HG02840 (cell line): ENCODE results near the gene PNO1.
"Not testable (repeated sequence)": the region's sequence is repeated elsewhere in the genome, so short reads cannot be mapped to it uniquely, and the experiment has no call there.

ENCODE experiments used
- ATAC-seq: cut with Tn5 transposase; IDR thresholded peaks from one replicate; pipeline ENCODE4 v1.9.1; 2021; ENCODE audit warnings: mild to moderate bottlenecking, moderate library complexity, moderate number of reproducible peaks; ENCODE audit not compliant: unreplicated experiment, low FRiP score

Gene PNO1

DNA sequence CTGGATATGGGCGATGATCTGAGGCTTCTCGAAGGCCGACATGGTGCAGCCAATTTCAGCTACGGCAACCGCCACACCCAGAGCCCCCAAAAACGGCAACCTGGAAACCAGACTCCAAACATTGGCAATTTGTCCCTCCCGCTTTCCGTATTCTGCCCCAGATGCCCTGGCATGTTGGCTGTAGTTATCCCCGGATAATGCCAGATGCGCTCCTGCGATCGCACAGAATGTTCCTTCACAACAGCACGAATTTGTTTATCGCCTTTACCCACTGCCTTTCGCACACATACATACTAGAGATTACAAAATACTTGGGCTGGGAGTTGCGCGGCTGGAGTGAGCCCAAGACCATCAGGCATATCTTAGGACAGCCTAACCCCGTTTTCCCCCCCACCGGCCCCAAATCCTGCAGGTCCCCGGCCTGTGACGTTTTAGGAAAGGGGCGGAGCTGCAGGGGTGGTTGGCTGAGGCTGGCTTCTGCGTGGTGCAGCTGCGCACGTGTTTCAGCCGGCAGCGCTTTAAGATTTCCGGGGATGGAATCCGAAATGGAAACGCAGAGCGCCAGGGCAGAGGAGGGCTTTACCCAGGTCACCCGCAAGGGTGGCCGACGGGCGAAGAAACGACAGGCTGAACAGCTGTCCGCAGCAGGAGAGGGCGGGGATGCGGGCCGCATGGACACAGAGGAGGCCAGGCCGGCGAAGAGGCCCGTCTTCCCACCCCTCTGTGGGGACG, at the start of gene PNO1:
Gene PNO1, plus strand, starts transcription at position 487 of the 732 bp plus-strand sequence. Its CDS starts 47 bp downstream, at position 534.
- peak; percentile 93 for ATAC-seq

DNA sequence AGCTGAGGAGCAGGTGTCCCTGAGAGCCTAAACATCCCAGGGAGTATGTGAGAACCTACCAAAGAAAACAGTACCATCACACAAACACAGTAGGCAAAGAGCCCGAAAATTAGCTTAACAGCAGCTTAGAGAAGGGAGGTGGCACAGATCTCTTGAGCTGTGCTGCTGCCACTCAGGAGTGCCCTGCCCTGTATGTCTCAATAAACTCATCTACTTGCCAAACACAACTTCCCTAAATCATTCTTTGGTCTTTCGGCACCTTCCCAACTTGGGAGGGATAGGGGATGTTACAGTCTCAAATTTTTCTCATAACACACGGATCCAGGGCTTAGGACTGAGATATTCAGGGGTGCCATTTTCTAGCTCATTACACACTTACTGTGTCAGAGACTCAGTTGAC, 49.6 kb upstream of the PNO1 start:
- ATAC-seq: no peak

DNA sequence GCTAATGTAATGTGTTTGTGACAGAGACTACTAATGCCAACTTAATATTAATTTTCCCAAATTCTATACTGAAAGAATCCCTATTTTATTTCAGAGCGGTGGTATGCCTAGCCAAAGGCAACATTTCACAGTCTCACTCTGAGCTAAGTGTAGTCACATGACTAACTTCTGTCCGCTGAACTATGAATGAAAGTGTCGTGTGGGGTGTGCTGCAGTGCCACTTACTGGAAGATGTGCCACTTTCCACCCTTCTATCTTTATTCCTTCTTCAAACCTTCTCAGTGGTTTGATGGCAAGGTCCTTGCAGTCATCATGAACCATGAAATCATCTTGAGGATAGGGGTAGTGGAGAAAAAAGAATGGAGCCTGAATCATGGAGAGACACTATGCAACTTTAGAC, 47.6 kb upstream of the PNO1 start:
- peak; percentile 60 for ATAC-seq

DNA sequence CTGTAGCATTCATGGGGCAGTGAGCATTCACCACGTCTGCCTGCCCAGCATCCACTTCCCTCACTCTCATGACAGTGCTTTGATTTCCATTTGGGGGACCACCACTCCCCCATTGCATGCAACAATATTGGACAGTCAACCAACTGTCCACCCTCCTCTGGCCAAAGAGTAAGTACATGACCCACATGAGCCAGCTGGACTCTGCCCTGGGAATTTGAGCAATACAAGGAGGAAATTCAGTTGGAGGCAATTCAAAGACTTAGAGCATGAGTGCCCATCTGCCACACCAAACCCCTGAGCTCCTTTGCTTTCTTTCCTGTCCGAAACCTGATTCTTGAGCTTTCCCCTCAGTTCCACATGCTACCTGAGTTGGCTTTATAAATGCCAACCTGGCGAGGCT, 41.7 kb upstream of the PNO1 start:
- no peak for ATAC-seq

DNA sequence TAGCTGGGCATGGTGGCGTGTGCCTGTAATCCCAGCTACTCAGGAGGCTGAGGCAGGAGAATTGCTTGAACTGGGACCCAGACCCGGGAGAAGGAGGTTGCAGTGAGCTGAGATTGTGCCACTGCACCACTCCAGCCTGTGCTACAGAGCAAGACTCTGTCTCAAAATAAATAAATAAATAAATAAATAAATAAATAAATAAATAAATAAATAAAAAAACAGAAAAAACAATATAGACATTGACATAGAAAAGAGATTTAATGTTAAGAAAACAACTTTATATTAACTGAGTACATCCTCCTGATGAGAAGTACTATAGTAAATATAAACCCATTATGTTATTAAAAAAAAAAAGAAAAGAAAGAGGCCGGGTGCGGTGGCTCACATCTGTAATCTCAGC, 39.8 kb upstream of the PNO1 start:
- not testable (repeated sequence) for ATAC-seq

DNA sequence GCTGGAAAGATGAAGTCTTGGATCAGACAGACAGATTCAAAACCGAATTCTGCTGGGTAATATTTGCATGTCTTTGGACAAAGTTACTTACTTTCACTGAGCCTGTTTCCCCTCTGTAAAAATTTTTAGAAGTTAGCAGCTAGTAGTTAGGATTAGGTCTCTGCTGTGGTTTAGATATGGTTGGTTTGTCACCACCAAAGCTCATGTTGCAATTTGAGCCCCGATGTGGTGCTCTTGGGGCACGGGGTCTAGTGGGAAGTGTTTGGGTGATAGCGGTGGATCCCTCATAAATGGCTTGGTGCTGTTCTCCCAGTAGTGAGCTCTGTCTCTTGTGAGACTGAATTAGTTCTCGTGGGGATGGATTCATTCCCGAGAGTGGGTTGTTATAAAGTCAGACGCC, 38.9 kb upstream of the PNO1 start:
- no peak for ATAC-seq

DNA sequence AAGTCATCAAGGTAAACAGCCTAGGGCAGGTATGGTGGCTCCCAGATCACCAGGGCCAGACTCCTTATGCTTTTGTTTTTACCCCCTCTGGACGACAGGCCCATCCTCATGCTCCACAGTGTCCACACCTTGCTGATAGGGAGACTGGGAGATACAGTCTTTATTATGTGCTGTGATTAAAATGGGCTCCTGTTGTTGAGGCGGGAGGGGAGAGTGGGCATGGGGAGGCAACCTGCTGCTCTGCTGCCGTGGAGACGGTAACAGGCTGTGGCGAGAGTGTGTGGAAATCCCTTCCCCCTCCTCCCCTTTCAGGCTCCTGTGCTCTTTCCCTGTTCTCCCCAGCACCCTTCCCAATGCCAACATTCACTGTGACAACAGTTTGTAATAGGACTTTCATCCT, 38.2 kb upstream of the PNO1 start:
- no peak for ATAC-seq

DNA sequence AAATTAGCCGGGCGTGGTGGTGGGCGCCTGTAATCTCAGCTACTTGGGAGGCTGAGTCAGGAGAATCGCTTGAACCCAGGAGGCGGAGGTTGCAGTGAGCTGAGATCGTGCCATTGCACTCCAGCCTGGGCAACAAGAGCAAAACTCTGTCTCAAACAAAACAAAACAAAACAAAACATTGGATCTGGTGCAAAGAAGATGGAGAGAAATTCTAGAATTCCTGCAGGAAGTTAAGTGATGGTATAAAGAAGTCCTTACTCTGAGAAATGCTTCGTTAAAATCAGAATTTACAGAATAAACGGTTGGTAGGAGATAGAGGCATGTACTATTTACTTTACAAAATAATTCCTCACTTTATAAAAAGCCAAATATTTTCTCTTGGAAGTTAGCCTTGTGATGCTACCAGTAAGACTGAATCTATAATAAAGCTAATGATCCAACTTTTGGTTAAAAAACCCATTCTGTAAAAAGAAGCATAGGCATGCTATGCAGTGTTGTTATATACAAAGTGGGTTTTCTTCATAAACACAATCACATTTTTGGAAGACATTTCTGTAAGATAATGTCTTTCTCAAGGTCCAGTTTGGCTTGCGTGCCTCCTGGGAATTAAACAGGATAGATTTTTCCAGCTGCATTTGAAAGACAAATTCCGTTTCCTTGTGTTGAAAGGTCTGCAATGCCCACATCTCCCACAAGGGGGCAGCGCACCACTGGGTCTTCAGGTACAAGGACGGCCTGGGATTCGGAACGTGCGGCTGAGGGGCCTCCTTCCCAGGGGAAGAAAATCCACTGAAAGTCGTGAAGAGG, 35.6 kb upstream of the PNO1 start:
- no peak for ATAC-seq

DNA sequence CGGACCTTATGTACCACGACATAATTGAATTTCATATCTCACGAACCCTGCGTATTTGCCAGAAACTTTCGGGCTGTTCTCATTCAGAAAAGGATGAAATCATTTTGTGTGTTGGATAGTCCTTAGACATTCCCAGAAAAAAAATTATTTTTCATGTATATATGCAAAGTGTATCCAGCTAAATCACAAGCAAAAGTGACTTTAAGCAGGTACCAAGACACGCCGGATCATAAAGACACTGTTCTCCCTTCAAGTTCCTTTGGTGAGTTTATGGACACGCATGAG, 35.1 kb upstream of the PNO1 start:
- ATAC-seq: no peak

DNA sequence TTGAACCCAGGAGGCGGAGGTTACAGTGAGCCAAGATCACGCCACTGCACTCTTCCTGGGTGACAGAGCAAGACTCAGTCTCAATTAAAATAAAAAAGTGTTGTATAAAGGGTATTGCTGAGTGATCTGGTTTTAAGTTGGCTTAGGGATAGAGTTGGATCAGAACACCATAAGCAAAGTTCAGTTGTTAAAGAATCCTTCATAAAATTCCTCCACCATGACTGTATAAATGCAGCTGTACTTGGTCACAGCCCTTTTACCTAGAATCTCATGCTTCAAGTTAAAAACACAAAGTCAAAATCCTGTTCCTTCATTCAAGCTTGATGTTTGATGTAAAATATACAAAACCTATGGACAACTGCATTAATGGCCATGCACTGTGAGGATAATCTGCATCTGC, 33.4 kb upstream of the PNO1 start:
- ATAC-seq: no peak

DNA sequence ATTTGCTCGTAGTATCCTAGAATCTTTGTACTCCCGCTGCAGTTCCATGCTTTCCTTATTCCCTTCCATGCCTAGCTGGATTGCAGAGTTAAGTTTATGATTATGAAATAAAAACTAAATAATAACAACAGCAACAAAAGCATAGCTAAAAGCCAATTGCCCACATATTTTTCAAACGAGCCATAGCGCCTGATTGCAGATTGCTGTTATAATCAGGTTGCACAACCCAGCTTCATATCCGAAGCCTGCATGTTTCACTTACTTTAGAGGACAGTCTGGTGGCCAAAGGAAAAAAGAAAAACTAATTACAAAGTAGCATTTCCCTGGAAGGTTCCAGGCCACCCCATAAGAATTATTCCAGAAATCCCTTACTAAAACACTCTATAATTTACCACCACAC, 31.9 kb upstream of the PNO1 start:
- no peak for ATAC-seq

DNA sequence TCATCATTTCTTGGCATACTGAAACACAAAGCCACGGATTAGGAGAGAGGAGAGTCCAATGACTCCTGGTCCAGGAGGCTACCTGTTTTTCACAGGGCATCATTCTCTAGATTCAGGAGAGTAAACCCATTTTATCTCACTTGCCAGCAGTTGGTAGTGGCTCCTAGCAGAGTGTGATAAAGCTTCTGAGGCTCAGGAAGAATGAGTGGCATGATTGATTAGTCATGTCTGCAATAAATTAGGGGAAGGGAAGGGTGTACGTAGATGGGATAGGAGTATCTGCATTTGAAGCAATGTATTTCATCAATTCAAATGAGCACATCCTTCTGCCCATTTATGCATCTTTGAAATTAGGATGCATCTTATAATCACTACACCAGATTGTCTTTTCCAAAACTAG, 31.1 kb upstream of the PNO1 start:
- no peak for ATAC-seq

DNA sequence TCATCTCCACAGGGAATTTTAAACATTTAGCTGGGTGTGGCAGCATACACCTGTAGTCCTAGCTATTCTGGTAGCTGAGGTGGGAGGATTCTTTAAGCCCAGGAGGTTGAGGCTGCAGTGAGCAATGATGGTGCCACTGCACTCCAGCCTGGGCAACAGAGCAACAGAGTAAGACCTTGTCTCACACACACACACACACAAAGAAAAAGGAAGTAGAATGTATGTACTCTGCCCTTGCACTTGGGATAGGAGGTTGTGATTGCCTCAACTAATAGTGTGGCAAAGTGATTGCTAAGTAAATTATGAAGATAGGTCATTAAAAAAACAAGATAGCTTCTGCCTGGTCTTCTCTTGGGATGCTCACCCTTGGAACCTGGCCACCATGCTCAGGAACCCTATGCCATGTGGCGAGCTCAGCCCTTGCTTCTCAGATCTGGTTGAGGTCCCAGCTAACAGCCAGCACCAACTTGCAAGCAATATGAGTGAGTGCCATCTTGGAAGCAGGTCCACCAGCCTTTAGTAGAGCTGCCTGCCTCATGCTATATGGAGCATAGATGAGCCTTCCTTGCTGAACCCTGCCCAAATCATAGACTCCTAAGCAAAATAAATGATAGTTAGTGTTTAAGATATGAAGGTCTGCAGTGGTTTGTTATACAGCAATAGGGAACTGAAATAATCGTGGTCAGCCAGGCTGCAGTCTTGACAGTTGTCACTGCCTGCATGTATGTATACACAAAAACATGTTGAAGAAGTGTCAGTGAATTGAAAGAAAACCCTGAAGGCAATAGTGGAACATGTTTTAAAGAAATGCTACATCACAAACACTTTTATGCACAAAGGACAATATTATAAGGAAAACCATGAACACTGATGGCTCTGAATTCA, 30.1 kb upstream of the PNO1 start:
- ATAC-seq: no peak

DNA sequence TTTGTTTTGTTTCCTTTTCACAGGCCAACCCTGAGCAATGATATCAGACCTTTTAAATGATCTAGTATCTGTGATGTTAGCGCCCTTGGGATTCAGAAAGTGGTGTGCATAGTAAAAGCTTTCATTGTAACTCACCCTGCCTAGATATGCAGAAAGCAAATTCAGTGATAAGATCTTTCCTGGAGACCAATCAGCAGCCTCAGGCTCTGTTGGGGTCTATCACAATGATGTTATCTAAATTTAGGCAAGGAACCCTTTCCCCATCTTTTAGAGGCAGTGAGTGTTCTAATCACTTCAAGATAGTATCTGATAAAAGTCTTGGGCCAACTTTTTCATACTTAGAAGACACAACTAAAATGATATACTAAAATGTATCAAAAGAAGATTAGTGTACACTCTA, 23.6 kb upstream of the PNO1 start:
- ATAC-seq: no peak

DNA sequence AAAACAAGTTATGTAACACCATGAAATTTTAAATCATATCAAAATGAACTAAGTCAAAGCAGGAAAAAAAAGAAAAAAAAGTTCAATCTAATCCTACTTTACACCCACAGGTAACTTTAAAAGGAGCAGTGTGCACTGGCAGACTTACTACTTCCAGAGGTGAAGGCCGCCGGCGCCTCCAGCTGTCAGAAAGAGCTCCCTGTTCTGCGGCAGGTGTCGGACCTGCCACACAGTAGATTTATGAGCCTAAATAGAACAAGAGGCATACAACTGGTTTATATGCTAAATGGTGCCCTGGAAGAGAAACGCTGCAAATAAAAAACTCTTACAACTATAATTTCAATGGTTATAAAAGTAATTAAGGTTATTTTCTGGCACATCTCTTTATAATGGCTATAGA, 23.1 kb upstream of the PNO1 start:
- no peak for ATAC-seq

DNA sequence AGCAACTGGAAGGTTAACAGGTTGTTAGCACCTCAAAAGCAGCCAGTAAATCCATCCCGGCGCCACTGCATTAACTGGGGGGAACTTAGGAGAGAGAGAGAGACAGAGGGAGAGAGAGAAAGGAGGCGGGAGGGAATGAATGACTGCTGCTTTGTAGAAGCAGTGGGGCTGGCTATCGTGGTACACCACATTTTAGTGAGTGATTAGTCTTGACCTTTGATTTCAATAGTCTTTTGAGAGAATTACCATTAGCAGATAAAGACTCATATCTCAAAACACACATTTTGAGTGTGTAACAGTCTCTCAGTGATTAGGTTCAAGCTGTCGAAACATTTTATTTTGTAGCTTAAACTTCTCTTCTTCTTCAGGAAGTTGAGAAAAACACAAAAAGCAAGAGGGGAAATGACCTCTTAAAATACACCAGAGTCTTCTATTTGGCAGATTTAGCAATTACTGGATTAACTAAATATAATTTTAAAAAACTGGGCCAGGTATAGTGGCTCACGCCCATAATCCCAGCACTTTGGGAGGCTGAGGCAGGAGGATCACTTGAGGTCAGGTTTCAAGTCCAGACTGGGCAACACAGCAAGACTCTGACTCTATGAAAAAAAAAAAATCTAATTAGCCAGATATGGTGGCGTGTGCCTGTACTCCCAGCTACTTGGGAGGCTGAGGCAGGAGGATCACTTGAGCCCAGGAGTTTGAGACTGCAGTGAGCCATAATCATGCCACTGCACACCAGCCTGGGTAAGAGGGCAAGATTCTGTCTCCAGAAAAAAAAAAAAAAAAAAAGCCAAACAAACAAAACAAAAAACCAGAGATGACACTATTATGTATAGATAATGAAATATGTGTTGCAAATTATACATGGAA, 22.0 kb upstream of the PNO1 start:
- ATAC-seq: no peak

DNA sequence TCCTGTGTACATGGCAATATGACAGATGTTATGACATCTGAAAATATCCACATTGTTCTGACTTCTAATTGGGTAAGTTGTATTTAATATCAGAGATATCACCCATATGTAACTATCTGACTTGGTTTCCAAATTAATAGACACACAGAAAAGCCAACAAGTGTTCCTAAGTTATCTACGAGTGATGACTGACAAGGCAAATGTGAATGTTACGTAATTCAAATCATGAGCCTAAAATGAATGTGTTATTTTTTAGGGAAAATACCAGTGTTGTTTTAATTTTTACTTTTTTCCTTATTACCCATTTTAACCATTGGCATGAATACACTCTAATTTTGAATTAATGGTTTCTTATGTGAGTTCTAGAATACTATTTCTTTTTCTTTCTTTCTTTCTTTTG, 15.8 kb upstream of the PNO1 start:
- no peak for ATAC-seq

DNA sequence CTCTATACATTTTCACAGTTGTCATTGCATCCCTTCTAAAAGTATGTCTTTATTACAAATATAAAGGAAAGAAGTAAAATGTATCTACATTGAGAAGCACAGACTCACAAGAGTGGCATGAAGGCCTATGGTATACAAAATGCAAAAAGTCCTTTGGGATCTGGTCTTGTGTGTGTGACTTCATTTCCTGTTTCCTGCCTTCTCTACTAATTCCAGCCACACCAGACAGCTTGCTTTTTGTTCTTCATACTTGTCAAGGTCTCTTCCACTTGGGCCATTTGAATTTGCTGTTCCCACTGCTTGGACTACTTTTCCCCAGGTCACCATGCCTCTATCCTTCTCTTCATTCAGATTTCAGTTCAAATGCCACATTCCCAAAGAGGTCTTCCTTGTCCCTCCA, 6.7 kb upstream of the PNO1 start:
- no peak for ATAC-seq

DNA sequence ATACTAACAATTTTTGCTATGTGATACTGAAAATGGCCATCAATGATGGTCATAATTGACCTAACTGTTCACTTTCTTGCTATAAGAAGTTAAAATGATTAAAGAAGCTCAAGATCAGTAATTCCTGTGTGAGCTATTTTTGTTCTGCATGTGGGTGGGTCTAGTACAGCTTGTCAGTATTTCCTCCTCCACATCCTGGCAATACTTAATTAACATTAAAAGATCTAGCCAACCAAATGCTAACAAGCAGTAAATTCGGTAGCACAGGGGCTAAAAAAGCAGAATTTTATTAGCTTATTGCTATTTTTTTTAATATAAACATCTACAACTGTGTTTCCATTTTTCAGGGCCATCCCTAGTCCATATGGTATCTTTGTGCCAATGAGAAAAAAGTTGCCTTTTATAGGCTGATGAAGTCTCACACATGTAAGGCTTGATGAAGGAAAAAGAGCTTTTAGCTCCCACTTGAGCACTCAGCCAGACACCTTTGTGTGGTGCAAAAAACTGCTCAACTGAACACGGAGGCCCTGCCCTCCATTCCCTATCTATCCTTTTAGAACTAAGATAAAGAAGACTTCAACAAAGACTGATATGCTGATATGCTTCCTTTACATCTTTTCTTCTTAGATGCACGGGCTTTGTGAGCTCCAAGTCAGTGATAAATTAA, 4.9 kb upstream of the PNO1 start:
- ATAC-seq: no peak

DNA sequence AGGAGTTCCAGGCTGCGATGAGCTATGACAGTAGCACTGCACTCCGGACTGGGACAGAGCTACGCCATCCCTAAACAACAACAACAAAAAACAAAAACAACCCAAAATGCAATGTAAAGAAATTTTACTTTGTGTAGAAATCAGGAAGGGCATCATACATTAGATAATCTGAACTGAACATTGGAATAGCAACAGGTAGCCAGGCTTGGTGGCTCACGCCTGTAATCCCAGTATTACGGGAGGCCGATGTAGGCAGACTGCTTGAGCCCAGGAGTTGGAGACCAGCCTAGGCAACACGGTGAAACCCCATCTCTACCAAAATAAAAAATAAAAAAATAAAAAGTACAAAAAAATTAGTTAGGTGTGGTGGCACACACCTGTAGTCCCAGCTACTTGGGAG, 2.1 kb upstream of the PNO1 start:
- no peak for ATAC-seq
